Small intestine (tissue), 7 donors: ENCODE measurements around the gene THAP7. TPM values are rescaled to one million over a fixed set of nuclear protein-coding genes. Genes with fewer than 3 reads are reported as not detected.

Experiments used
- DNase-seq, 2 donors: peaks; one replicate each; pipeline versions ENCODE4 v3.0.0 to v3.0.0-alpha.2; 2013
- FAIRE-seq: peaks from 2 replicates; lab custom pipeline; 2012; peaks lifted over from hg19 to GRCh38; lab: Jason Lieb, UNC
- H3K27ac ChIP-seq, 3 donors: one replicate each; pipeline ENCODE4 v1.5.1; 2013; ENCODE audit warnings: low read length in 2 of 3, mild to moderate bottlenecking in 2 of 3, control low read depth in 1 of 3, inconsistent platforms in 1 of 3, low read depth in 1 of 3, moderate library complexity in 1 of 3
- H3K27me3 ChIP-seq, 3 donors: one replicate each; pipeline ENCODE4 v1.6.1; 2013; ENCODE audit warnings: low read length in 3 of 3, inconsistent platforms in 1 of 3; ENCODE audit not compliant: control insufficient read depth in 3 of 3, insufficient read depth in 3 of 3
- H3K36me3 ChIP-seq, 3 donors: one replicate each; pipeline ENCODE4 v1.6.1; 2013; ENCODE audit warnings: low read length in 3 of 3, inconsistent platforms in 1 of 3, low read depth in 1 of 3, mild to moderate bottlenecking in 1 of 3, moderate library complexity in 1 of 3; ENCODE audit not compliant: control insufficient read depth in 3 of 3, insufficient read depth in 2 of 3
- H3K4me1 ChIP-seq, 3 donors: one replicate each; pipeline ENCODE4 v1.6.1; 2013; ENCODE audit warnings: low read length in 2 of 3, inconsistent platforms in 1 of 3, low read depth in 1 of 3, mild to moderate bottlenecking in 1 of 3, moderate library complexity in 1 of 3; ENCODE audit not compliant: control insufficient read depth in 3 of 3, insufficient read depth in 2 of 3
- H3K4me3 ChIP-seq, 3 donors: one replicate each; pipeline ENCODE4 v1.5.1; 2013; ENCODE audit warnings: low read length in 3 of 3, control low read depth in 1 of 3, inconsistent platforms in 1 of 3, low read depth in 1 of 3, mild to moderate bottlenecking in 1 of 3, moderate library complexity in 1 of 3
- H3K9me3 ChIP-seq, 2 donors: one replicate each; pipeline ENCODE4 v1.6.1; 2013; ENCODE audit warnings: low read depth in 1 of 2, low read length in 1 of 2; ENCODE audit not compliant: control insufficient read depth in 2 of 2, insufficient read depth in 1 of 2
- WGBS, 3 donors: extraction: QIAGEN DNeasy Blood & Tissue Kit; methylation state at CpG; one replicate each; pipeline ENCODE4 v1.1.7; 2013; 5-methylcytosine and 5-hydroxymethylcytosine counted together
- polyA plus RNA-seq, 4 donors: library from polyadenylated mRNA; stranded (reverse) in 3 of 4; unstranded in 1 of 4; fragments of 200-250 nt in 3 of 4; fragments of 120-200 nt in 1 of 4; gene quantifications; one replicate each; pipeline versions ENCODE4 v1.2.1 to v1.2.3, GENCODE V29; 2013
- donor health status: healthy with polysubstance abuse.
- donor health status: control.
- donor health status: control.
- donor health status: Bipolar disorder and iron deficiency.
- donor health status: healthy.

THAP7 gene
- polyA plus RNA-seq, 4 donors, result 27.0 to 43.2 (median 30.8) TPM

- Histone ChIP-seq H3K4me1 (no peaks in the 10 kb centered on the region), H3K9me3 (no peaks in the 10 kb centered on the region), H3K27ac (no peak overlapping the region), H3K36me3 (peaks cover 3 to 99% (median 4%) of the 10 kb centered on the region in 3 donors), H3K27me3 (no peaks in the 10 kb centered on the region), H3K4me3 (no peak overlapping the region)
- DNase-seq (no peak), FAIRE-seq (no peak)
- WGBS, 3 donors, result 92 to 94% (median 94%) methylated on average over 27 to 30 of the region's 30 CpGs
Observed at GRCh38 chr22:20994128-20994901, 7.6 kb downstream of the THAP7 start.

- H3K27me3 ChIP-seq, result no peaks in the 10 kb centered on the region
Observed at GRCh38 chr22:20993304-20994127, 8.4 kb downstream of the THAP7 start.

GRCh38 chr22:20992456-20993303 lies 9.2 kb downstream of the THAP7 start:
- Histone ChIP-seq H3K36me3 (peaks cover 3 to 99% (median 9%) of the 10 kb centered on the region in 3 donors), H3K9me3 (no peaks in the 10 kb centered on the region), H3K4me3 (no peak overlapping the region), H3K27ac (no peak overlapping the region), H3K4me1 (no peaks in the 10 kb centered on the region), H3K27me3 (no peaks in the 10 kb centered on the region)
- no peak for FAIRE-seq
- no peak for DNase-seq
- 89 to 92% (median 92%) methylated on average over 21 of the region's 21 CpGs for WGBS, 3 donors

More at GRCh38 chr22:20993304-20994127, 8.4 kb downstream of the THAP7 start:
- Histone ChIP-seq H3K9me3 (no peaks in the 10 kb centered on the region), H3K36me3 (peaks cover 3 to 99% (median 4%) of the 10 kb centered on the region in 3 donors), H3K4me3 (no peak overlapping the region), H3K27ac (no peak overlapping the region), H3K4me1 (no peaks in the 10 kb centered on the region)
- FAIRE-seq (no peak), DNase-seq (no peak)
- WGBS, 3 donors, result 94 to 95% (median 95%) methylated on average over 29 of the region's 29 CpGs

GRCh38 chr22:20992056-20992442 lies 9.9 kb downstream of the THAP7 start:
- WGBS, 3 donors, result 88 to 91% (median 88%) methylated on average over 7 of the region's 7 CpGs
- no peak overlapping the region for H3K4me3 ChIP-seq
- no peak for DNase-seq
- no peaks in the 10 kb centered on the region for H3K9me3 ChIP-seq
- FAIRE-seq, result no peak
- H3K27ac ChIP-seq, result no peak overlapping the region
- H3K4me1 ChIP-seq, result no peaks in the 10 kb centered on the region
- peaks cover 5 to 99% (median 12%) of the 10 kb centered on the region in 3 donors for H3K36me3 ChIP-seq
- no peaks in the 10 kb centered on the region for H3K27me3 ChIP-seq

GRCh38 chr22:20991252-20992055 lies 10.5 kb downstream of the THAP7 start:
- Histone ChIP-seq H3K4me3 (no peak overlapping the region), H3K9me3 (no peaks in the 10 kb centered on the region), H3K27me3 (no peaks in the 10 kb centered on the region), H3K4me1 (no peaks in the 10 kb centered on the region), H3K36me3 (peaks cover 5 to 93% (median 12%) of the 10 kb centered on the region in 3 donors), H3K27ac (no peak overlapping the region)
- WGBS, 3 donors, result 93 to 95% (median 94%) methylated on average over 24 of the region's 24 CpGs
- no peak for FAIRE-seq
- no peak for DNase-seq

- Histone ChIP-seq H3K27ac (no peak overlapping the region), H3K4me1 (no peaks in the 10 kb centered on the region), H3K36me3 (peaks cover 5 to 89% (median 12%) of the 10 kb centered on the region in 3 donors), H3K27me3 (no peaks in the 10 kb centered on the region), H3K4me3 (no peak overlapping the region), H3K9me3 (no peaks in the 10 kb centered on the region)
- no peak for DNase-seq
- 83 to 88% (median 85%) methylated on average over 21 of the region's 21 CpGs for WGBS, 3 donors
- FAIRE-seq, result no peak
Observed at GRCh38 chr22:20990184-20991180, 11.4 kb downstream of the THAP7 start.
